GM18520 (cell line): ENCODE data around the gene LHFPL2.
"Not testable (repeated sequence)": the region's sequence is repeated elsewhere in the genome, so short reads cannot be mapped to it uniquely, and the experiment has no call there.

ENCODE experiments used
- ATAC-seq: cut with Tn5 transposase; IDR thresholded peaks from one replicate; pipeline ENCODE4 v1.9.1; 2021; ENCODE audit not compliant: unreplicated experiment

The LHFPL2 gene

GRCh38 chr5:78648359-78649210 is at the start of gene LHFPL2:
Gene LHFPL2 (minus strand): TSS chr5:78648772. CDS start chr5:78510213, 138,559 bp downstream.
- ATAC-seq: peak; percentile 39

- no peak for ATAC-seq
These were observed 48.1 kb upstream of the LHFPL2 start for GRCh38 chr5:78696637-78697036.

DNA sequence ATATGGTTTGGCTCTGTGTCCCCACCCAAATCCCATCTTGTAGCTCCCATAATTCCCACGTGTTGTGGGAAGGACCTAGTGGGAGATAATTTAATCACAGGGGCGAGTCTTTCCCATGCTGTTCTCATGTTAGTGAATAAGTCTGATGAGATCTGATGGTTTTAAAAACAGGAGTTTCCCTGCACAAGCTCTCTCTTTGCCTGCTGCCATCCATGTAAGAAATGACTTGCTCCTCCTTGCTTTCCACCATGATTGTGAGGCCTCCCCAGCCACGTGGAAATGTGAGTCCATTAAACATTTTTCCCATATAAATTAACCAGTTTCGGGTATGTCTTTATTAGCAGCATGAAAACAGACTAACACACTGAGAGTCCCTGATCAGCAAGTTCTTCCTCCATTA is 47.5 kb upstream of the LHFPL2 start:
- ATAC-seq: not testable (repeated sequence)

- ATAC-seq: no peak
These were observed 44.8 kb upstream of the LHFPL2 start for GRCh38 chr5:78693339-78693738.

DNA sequence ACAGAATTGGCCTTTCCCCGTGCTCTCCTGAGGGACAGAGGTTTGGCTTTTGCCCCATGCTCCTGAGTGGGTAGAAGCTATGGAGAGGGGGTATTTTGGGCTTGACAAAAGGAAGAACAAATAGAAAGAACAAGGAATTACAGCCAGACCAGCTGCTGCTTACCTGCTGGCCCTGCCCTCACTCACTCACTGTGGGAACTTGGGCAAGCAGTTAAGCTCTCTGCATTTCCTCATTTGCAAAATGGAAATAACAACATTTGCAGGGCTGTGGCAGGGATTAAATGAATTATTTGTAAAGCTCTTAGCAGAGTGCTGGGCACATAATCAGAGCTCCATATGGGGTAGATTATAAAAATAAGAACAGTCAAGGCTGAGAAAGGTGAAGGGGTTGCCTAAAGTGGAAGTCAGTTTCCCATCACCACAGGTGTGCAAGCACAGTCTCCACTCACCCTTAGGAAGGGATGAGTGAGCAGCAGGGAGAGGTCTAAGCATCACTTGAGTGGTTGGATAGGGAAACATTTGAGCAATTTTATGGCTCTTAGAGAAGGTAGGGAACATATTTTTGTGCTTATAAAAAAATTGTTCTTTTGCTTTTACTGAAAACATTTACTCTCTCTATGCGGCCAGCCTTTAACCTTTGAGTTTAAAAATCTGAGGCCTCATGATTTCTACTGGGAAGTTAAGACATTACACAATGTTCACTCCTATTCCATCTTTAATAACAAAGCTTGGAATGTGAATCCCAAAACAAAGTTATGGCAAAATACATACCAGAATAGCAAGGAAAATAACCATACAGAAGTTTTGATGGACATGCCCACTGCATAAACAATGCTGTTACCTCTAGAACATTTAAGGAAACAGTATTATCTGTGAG is 42.8 kb upstream of the LHFPL2 start:
- no peak for ATAC-seq

DNA sequence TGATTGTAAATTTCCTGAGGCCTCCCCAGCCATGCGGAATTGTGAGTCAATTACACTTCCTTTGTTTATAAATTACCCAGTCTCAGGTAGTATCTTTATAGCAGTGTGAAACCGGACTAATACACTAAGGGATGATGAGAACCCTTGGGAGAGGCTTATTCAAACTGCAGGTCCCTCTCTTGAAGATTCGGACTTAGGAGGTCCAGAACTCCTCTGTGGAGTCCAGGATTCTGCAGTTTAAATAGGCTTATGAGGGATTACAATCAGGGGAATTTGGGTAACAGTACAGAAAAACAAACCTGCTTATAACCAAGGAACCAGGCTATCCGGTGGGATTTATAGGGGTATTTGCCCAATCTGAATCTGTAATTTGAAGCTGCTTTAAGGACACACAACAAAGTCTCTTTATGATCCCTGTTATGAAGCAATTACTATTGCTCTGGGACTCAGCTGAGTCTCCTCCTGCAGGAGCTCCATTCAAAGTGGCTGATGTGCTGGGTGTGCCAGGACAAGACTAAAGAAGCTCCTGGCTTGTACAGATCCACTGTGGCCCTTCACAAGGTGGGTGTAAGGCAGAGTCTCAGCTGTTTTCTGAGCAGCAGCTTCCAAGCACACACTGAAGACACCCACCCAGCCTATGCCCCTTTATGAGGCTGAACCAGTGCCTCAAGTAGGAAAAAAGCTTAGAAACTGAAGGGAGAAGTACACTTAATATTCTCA is 41.8 kb upstream of the LHFPL2 start:
- ATAC-seq: no peak

GRCh38 chr5:78689540-78690252 is 41.1 kb upstream of the LHFPL2 start:
- no peak for ATAC-seq

DNA sequence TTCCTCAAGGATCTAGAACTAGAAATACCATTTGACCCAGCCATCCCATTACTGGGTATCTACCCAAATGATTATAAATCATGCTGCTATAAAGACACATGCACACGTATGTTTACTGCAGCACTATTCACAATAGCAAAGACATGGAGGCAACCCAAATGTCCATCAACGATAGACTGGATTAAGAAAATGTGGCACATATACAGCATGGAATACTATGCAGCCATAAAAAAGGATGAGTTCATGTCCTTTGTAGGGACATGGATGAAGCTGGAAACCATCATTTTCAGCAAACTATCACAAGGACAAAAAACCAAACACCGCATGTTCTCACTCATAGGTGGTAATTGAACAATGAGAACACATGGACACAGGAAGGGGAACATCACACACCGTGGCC is 38.9 kb upstream of the LHFPL2 start:
- ATAC-seq: not testable (repeated sequence)

DNA sequence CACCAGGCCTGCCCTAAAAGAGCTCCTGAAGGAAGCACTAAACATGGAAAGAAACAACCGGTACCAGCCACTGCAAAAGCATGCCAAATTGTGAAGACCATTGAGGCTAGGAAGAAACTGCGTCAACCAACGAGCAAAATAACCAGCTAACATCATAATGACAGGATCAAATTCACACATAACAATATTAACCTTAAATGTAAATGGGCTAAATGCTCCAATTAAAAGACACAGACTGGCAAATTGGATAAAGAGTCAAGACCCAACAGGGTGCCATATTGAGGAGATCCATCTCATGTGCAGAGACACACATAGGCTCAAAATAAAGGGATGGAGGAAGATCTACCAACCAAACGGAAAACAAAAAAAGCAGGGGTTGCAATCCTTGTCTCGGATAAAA is 35.3 kb upstream of the LHFPL2 start:
- ATAC-seq: not testable (repeated sequence)

DNA sequence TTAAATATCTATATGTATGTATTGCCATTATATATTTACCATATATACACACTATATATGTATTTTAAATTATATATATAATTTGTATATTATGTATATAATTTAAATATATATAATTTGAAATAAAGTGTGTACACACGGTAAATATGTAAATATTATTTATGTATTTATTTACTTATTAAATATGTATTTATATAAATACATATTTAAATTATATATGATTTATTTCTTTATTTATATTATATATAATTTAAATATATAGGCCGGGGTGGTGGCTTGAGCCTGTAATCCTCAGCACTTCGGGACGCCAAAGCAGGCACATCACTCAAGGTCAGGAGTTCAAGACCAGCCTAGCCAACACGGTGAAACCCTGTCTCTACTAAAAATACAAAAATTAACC is 31.3 kb upstream of the LHFPL2 start:
- no peak for ATAC-seq

- no peak for ATAC-seq
These were observed 29.5 kb upstream of the LHFPL2 start for GRCh38 chr5:78677777-78678668.

- no peak for ATAC-seq
These were observed 27.6 kb upstream of the LHFPL2 start for GRCh38 chr5:78675956-78676730.

DNA sequence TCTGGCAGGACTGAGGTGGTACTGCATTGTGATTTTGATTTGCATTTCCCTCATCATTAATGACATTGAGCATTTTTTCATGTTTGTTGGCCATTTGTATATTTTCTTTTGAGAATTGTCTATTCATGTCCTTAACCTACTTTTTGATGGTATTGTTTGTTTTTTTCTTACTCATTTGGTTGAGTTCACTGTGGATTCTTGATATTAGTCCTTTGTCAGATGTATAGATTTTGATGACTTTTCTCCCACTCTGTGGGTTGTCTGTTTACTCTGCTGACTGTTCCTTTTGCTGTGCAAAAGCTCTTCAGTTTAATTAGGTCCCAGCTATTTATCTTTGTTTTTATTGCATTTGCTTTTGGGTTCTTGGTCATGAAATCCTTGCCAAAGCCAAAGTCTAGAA is 25.3 kb upstream of the LHFPL2 start:
- ATAC-seq: not testable (repeated sequence)

- ATAC-seq: no peak
These were observed 23.6 kb upstream of the LHFPL2 start for GRCh38 chr5:78672154-78672553.

- no peak for ATAC-seq
These were observed 23.0 kb upstream of the LHFPL2 start for GRCh38 chr5:78671609-78672008.

- no peak for ATAC-seq
These were observed 22.2 kb upstream of the LHFPL2 start for GRCh38 chr5:78670701-78671269.

GRCh38 chr5:78669331-78669730 is 20.8 kb upstream of the LHFPL2 start:
- no peak for ATAC-seq

DNA sequence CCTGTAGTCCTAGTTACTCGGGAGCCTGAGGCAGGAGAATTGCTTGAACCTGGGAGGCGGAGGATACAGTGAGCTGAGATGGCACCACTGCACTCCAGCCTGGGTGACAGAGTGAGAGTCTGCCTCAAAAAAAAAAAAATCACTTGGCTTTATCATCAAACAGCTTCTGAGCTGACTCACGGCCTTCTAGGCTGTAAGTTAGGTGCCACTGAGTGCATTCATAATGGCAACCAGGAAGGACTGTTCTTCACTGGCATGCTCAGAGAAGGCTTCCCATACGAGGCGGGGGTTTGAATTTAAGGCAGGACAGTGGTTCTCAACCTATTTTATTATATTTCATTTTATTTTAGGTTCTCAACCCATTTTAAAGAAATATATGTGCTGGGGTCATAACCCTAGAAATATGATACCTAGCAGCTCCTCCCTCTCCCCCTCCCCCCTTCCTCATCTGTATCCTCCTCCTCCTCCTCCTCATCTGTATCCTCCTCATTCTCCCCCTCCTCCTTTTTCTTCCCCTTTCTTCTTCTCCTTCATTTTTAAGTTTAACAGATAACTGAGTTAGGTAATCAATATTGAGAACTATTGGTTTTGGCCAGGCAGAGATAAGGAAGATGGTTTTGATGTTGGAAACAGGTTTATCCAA is 19.0 kb upstream of the LHFPL2 start:
- no peak for ATAC-seq
